GM12801 (cell line): ENCODE measurements around the gene NDRG4.

Source experiments
- CTCF ChIP-seq: IDR thresholded peaks from one replicate; pipeline ENCODE4 v1.5.1; 2011; ENCODE audit warnings: control low read depth; ENCODE audit not compliant: insufficient read length; ENCODE audit errors: extremely low read depth

The NDRG4 gene

GRCh38 chr16:58499615-58500351 is at the start of gene NDRG4:
NDRG4 (plus strand) TSS chr16:58500143; CDS start chr16:58500249, 106 bp downstream.
- TF ChIP-seq CTCF = no peak

- TF ChIP-seq CTCF = no peak
These were observed 49.4 kb upstream of the NDRG4 start for GRCh38 chr16:58450590-58450989.

- TF ChIP-seq CTCF = no peak
These were observed 48.7 kb upstream of the NDRG4 start for GRCh38 chr16:58451265-58451689.

GRCh38 chr16:58451945-58452401 is 48.0 kb upstream of the NDRG4 start:
- TF ChIP-seq CTCF = no peak

GRCh38 chr16:58452640-58453039 is 47.3 kb upstream of the NDRG4 start:
- no peak for TF ChIP-seq CTCF

GRCh38 chr16:58454178-58454577 is 45.8 kb upstream of the NDRG4 start:
- TF ChIP-seq CTCF = no peak

- no peak for TF ChIP-seq CTCF
These were observed 45.1 kb upstream of the NDRG4 start for GRCh38 chr16:58454856-58455255.

- no peak for TF ChIP-seq CTCF
These were observed 44.2 kb upstream of the NDRG4 start for GRCh38 chr16:58455750-58456149.
